Liver (tissue), 9 donors: Measurements from ENCODE around the gene B4GALT1. TPM values are rescaled to one million over a fixed set of nuclear protein-coding genes. Genes with fewer than 3 reads are reported as not detected.
A peak's percentile ranks its signal among the peaks of the same experiment; 100 is the strongest.

ENCODE experiments used
- DNase-seq: peaks from one replicate; pipeline ENCODE4 v3.0.0-alpha.2; 2017; ENCODE audit warnings: low spot score
- H3K27ac ChIP-seq, 2 donors: one replicate each; pipeline ENCODE4 v1.7.0; 2013; ENCODE audit warnings: inconsistent platforms in 2 of 2, low read length in 2 of 2, control low read depth in 1 of 2, low read depth in 1 of 2, mild to moderate bottlenecking in 1 of 2
- H3K27me3 ChIP-seq, 4 donors: one replicate each; pipeline versions ENCODE4 v1.6.1 to v1.7.0; 2013; ENCODE audit warnings: low read length in 3 of 4, inconsistent platforms in 1 of 4, mild to moderate bottlenecking in 1 of 4, moderate library complexity in 1 of 4; ENCODE audit not compliant: control insufficient read depth in 4 of 4, insufficient read depth in 4 of 4
- H3K36me3 ChIP-seq, 4 donors: one replicate each; pipeline versions ENCODE4 v1.6.1 to v1.7.0; 2013; ENCODE audit warnings: low read length in 3 of 4, mild to moderate bottlenecking in 3 of 4, low read depth in 1 of 4, moderate library complexity in 1 of 4; ENCODE audit not compliant: control insufficient read depth in 4 of 4, insufficient read depth in 3 of 4
- H3K4me1 ChIP-seq, 4 donors: one replicate each; pipeline versions ENCODE4 v1.6.1 to v1.7.0; 2013; ENCODE audit warnings: low read length in 3 of 4, mild to moderate bottlenecking in 3 of 4, moderate library complexity in 1 of 4; ENCODE audit not compliant: control insufficient read depth in 4 of 4, insufficient read depth in 4 of 4
- H3K4me3 ChIP-seq, 3 donors: one replicate each; pipeline versions ENCODE4 v1.6.1 to v1.7.0; 2013; ENCODE audit warnings: low read length in 3 of 3, control low read depth in 1 of 3, low read depth in 1 of 3, mild to moderate bottlenecking in 1 of 3
- H3K9ac ChIP-seq, 2 donors: one replicate each; pipeline ENCODE4 v1.7.0; 2013; ENCODE audit warnings: low read length in 2 of 2, mild to moderate bottlenecking in 2 of 2, moderate library complexity in 2 of 2, control low read depth in 1 of 2, low read depth in 1 of 2
- H3K9me3 ChIP-seq, 4 donors: one replicate each; pipeline versions ENCODE4 v1.6.1 to v1.7.0; 2013; ENCODE audit warnings: low read length in 3 of 4; ENCODE audit not compliant: control insufficient read depth in 4 of 4
- EGR1 ChIP-seq, 2 donors: IDR thresholded peaks; 2 replicates each; pipeline ENCODE4 v1.6.1; 2016 to 2018; ENCODE audit warnings: antibody characterized with exemption in 2 of 2, low read depth in 2 of 2
- FOXA1 ChIP-seq: IDR thresholded peaks from 2 replicates; pipeline ENCODE4 v1.6.1; 2016; ENCODE audit warnings: antibody characterized with exemption
- HNF4A ChIP-seq, 2 donors: conservative IDR thresholded peaks; 2 replicates each; pipeline ENCODE4 v1.6.1; 2016; ENCODE audit warnings: antibody characterized with exemption in 2 of 2, mild to moderate bottlenecking in 2 of 2
- JUND ChIP-seq, 2 donors: IDR thresholded peaks; 2 replicates each; pipeline ENCODE4 v1.6.1; 2016; ENCODE audit warnings: antibody characterized with exemption in 2 of 2
- MAX ChIP-seq: IDR thresholded peaks from 2 replicates; pipeline ENCODE4 v1.6.1; 2016; ENCODE audit warnings: antibody characterized with exemption
- NR2F2 ChIP-seq: IDR thresholded peaks from 2 replicates; pipeline ENCODE4 v1.6.1; 2016; ENCODE audit warnings: antibody characterized with exemption
- RXRA ChIP-seq, 2 donors: IDR thresholded peaks; 2 replicates each; pipeline ENCODE4 v1.6.1; 2017 to 2018; ENCODE audit warnings: antibody characterized with exemption in 2 of 2, mild to moderate bottlenecking in 1 of 2
- SP1 ChIP-seq: IDR thresholded peaks from 2 replicates; pipeline ENCODE4 v1.6.1; 2018; ENCODE audit warnings: antibody characterized with exemption, mild to moderate bottlenecking
- TAF1 ChIP-seq: conservative IDR thresholded peaks from 2 replicates; pipeline ENCODE4 v1.6.1; 2016; ENCODE audit warnings: antibody characterized with exemption, mild to moderate bottlenecking
- YY1 ChIP-seq: IDR thresholded peaks from 2 replicates; pipeline ENCODE4 v1.6.1; 2016; ENCODE audit warnings: antibody characterized with exemption, mild to moderate bottlenecking
- ZBTB33 ChIP-seq: IDR thresholded peaks from 2 replicates; pipeline ENCODE4 v1.6.1; 2016; ENCODE audit warnings: antibody characterized with exemption
- WGBS: extraction: QIAGEN DNeasy Blood & Tissue Kit; methylation state at CpG from one replicate; pipeline ENCODE4 v1.1.7; 2013; 5-methylcytosine and 5-hydroxymethylcytosine counted together
- polyA plus RNA-seq, 2 donors: library from polyadenylated mRNA; stranded (reverse) in 1 of 2; unstranded in 1 of 2; fragments of 200-250 nt in 1 of 2; fragments of >200 nt in 1 of 2; fragmentation: Nextera tagmentation in 1 of 2; extraction: Ambion mirVana in 1 of 2; gene quantifications; one replicate each; pipeline versions ENCODE4 v1.2.1 to v1.2.3, GENCODE V29; 2013 to 2015
- total RNA-seq, 2 donors: library from RNA; depleted of rRNA; stranded (reverse); fragments of >200 nt; gene quantifications; one replicate each; pipeline ENCODE4 v1.2.3, GENCODE V29; 2014
- TF ChIP-seq, protein P1 (sequence below): IDR thresholded peaks from 2 replicates; pipeline ENCODE4 v1.6.1; 2016; ENCODE audit warnings: antibody characterized with exemption
- donor health status: healthy.
- donor health status: healthy.
- donor health status: healthy.
- donor health status: healthy.
- donor health status: healthy.

B4GALT1 gene
- total and polyA plus RNA-seq, 4 donors = 25.9 to 59.8 (median 42.7) TPM

GRCh38 chr9:33138768-33139167 is 28.4 kb downstream of the B4GALT1 start:
- no peaks in the 10 kb centered on the region for H3K27me3 ChIP-seq
- H3K9me3 ChIP-seq = no peaks in the 10 kb centered on the region
- H3K36me3 ChIP-seq = peaks cover 0 to 10% (median 5%) of the 10 kb centered on the region in 4 donors
- H3K4me3 ChIP-seq = no peak overlapping the region
- no peak for TF ChIP-seq SP1
- TF ChIP-seq NR2F2 = no peak
- TF ChIP-seq, protein P1, sequence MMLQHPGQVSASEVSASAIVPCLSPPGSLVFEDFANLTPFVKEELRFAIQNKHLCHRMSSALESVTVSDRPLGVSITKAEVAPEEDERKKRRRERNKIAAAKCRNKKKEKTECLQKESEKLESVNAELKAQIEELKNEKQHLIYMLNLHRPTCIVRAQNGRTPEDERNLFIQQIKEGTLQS = no peak
- no peak for TF ChIP-seq MAX
- TF ChIP-seq HNF4A (conservative IDR thresholded peaks at IDR 0.05) = no peak
- peaks cover 47 to 95% (median 89%) of the 10 kb centered on the region in 4 donors for H3K4me1 ChIP-seq
- no peak for DNase-seq
- peak overlapping the region; percentile 59 to 81 for H3K27ac ChIP-seq
- H3K9ac ChIP-seq = no peak overlapping the region
- WGBS = 88% methylated on average over 7 of the region's 7 CpGs

- WGBS = 81% methylated on average over 11 of the region's 11 CpGs
- DNase-seq = no peak
- peaks cover 0 to 17% (median 11%) of the 10 kb centered on the region in 4 donors for H3K36me3 ChIP-seq
- peaks cover 46 to 96% (median 90%) of the 10 kb centered on the region in 4 donors for H3K4me1 ChIP-seq
- no peaks in the 10 kb centered on the region for H3K9me3 ChIP-seq
- H3K9ac ChIP-seq = no peak overlapping the region
- H3K4me3 ChIP-seq = no peak overlapping the region
- H3K27me3 ChIP-seq = no peaks in the 10 kb centered on the region
- peak overlapping the region in 1 of 2 donors; percentile 6 for H3K27ac ChIP-seq
- no peak for TF ChIP-seq HNF4A (conservative IDR thresholded peaks at IDR 0.05)
- no peak for TF ChIP-seq TAF1
These were observed 29.3 kb downstream of the B4GALT1 start for GRCh38 chr9:33137781-33138264.

- Histone ChIP-seq H3K4me3 (no peak overlapping the region), H3K4me1 (peaks cover 44 to 96% (median 90%) of the 10 kb centered on the region in 4 donors), H3K9ac (no peak overlapping the region), H3K36me3 (peaks cover 0 to 15% (median 12%) of the 10 kb centered on the region in 4 donors), H3K27me3 (no peaks in the 10 kb centered on the region), H3K27ac (peak overlapping the region; percentile 32), H3K9me3 (no peaks in the 10 kb centered on the region)
- 76% methylated on average over 10 of the region's 10 CpGs for WGBS
- no peak for TF ChIP-seq JUND (IDR thresholded peaks at IDR 0.05)
- no peak for TF ChIP-seq EGR1 (IDR thresholded peaks at IDR 0.05; ENCODE audit: low read depth in 2 of 2)
- no peak for TF ChIP-seq FOXA1
- no peak for DNase-seq
These were observed 30.1 kb downstream of the B4GALT1 start for GRCh38 chr9:33136721-33137670.

- Histone ChIP-seq H3K9me3 (no peaks in the 10 kb centered on the region), H3K4me1 (peaks cover 45 to 96% (median 90%) of the 10 kb centered on the region in 4 donors), H3K27ac (peak overlapping the region; percentile 45 to 54), H3K9ac (no peak overlapping the region), H3K36me3 (peaks cover 0 to 16% (median 12%) of the 10 kb centered on the region in 4 donors), H3K27me3 (no peaks in the 10 kb centered on the region), H3K4me3 (no peak overlapping the region)
- 67% methylated on average over 8 of the region's 8 CpGs for WGBS
- DNase-seq = no peak
- TF ChIP-seq RXRA (IDR thresholded peaks at IDR 0.05) = no peak
- no peak for TF ChIP-seq YY1
- TF ChIP-seq JUND (IDR thresholded peaks at IDR 0.05) = no peak
- no peak for TF ChIP-seq NR2F2
- TF ChIP-seq, protein P1 = no peak
- no peak for TF ChIP-seq HNF4A (conservative IDR thresholded peaks at IDR 0.05)
- TF ChIP-seq ZBTB33 = no peak
- no peak for TF ChIP-seq MAX
These were observed 31.6 kb downstream of the B4GALT1 start for GRCh38 chr9:33135470-33135958.
